Stimulated activated CD4-positive, alpha-beta T cell treated with anti-CD3 and anti-CD28 coated beads, TNF-alpha, amount 100 ng/mL, for 48 hours (primary cell): ENCODE measurements around the gene NR1H2.
"Not testable (repeated sequence)": the region's sequence is repeated elsewhere in the genome, so short reads cannot be mapped to it uniquely, and the experiment has no call there.

Source experiments
- DNase-seq, 3 donors: peaks; one replicate each; pipeline ENCODE4 v3.0.0-alpha.2; 2020; ENCODE audit warnings: low read depth in 3 of 3

The NR1H2 gene

DNA sequence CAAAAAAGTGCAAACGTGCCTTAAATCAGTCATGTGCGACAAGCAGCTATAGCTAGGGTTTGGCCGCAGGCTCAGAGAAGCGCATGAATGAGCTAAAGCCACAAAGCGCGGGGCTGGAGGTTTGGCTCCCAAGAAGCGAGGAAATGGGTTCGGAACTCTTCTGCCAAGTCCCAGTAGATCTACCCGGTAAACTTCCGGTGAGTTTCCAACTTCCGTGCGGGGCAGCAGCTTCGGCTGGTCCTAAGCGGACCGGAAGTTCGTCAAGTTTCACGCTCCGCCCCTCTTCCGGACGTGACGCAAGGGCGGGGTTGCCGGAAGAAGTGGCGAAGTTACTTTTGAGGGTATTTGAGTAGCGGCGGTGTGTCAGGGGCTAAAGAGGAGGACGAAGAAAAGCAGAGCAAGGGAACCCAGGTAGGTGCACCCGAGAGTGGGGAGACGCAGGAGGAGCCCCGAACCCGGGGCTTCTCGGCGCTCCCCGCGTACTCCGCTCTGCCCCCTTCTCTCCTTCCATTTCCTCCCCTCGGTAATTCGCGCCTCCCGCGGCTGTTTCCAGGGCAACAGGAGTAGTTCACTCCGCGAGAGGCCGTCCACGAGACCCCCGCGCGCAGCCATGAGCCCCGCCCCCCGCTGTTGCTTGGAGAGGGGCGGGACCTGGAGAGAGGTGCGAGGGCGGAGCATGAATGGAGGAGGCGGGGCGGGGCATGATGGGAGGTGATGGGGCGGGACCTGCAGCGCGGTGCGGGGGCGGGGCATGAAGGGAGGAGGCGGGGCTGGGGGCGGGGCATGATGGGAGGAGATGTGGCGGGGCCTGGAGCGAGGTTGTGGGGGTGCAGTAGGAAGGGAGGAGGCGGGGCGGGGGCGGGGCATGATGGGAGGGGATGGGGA lies at the start of gene NR1H2:
Gene NR1H2 (plus strand): TSS at position 292 of the 885 bp plus-strand sequence. CDS start 1,149 bp downstream, outside the sequence.
- DNase-seq, result peak; percentile 90 to 96 (median 92)

DNA sequence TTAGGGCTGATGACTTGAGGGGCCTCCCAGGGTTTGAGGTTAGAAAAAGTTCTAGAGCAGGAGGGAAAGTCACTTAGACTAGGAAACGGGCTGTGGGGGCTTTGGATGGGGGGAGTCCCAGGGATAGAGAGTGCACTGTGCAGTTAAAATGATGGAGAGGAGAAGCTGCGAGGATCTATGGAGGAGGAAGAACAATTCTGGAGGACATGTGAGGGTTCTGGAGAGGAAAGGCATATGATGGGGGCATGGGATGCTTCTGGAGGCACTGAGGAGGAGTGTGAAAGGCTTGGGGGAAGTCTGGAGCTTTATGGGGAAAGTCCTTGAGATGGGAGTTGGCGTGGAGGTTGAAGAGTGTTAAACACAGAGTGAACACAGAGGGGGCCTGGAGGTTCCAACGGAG lies 49.2 kb upstream of the NR1H2 start:
- DNase-seq, result no peak

DNA sequence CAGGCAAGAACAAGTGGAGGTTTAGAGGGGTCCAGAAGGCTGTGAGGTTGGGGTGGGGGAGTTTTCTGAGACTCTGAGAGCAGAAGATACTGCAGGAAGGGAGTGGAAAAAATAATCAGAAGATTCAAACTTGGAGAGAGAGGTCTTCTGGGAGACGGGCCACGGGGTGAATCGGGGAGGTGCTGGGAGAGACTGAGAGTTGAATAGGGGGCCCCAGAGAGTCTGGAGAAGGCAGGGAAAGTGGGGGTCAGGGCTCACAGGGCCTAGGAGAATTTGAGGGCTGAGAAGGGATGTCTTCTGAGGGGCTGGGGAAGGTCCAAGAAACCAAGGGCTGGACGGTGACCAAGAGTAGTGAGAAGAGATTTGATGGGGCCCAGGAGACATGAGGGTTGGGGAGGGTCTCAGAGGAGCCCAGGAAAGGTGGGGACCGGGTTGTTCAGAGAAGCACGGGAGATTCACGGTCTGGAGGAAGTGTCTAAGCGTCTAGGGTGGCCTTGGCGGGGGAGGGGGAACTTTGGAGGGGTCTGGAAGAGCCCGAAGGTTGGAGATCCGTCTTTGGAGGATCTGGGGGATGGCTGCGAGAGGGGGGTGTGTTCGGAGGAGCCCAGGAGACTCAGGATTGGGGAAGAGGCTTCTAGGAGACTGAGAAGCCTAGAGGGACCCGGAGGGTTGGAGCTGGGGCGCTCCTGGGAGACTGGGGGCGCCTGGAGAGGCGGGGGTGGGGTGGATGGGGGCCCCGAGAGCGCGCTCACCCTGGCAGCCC lies 48.6 kb upstream of the NR1H2 start:
- no peak for DNase-seq

DNA sequence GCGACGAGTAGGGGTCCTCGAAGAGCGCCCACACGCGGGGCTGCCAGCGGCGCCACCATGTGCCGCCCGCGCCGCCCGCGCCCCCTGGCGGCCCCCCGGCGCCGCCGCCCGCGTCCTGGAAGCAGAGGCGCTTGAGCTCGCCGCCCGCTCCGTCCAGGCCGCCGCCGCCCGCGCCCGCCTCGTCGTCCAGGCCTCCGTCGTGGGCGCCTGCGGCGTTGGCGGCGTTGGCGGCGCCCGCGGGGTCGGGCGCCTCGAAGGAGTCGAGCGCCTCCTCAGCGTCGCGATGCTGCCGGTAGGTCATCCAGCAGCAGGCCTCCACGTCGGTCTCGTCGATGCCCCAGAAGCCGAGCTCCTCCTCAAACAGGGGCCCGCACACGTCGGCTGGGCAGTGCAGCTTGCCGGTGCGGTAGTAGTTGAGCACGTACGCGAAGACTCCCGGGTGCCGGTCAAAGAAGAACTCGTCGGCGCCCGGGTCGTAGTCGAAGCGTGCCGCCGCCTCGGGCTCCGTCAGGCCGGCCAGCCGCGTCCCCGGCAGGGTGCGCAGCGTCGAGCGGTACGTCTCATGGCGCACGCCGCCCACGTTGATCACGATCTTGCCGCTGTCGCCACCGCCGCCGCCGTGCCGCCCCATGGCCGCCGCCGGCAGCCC lies 47.9 kb upstream of the NR1H2 start:
- DNase-seq, result no peak

DNA sequence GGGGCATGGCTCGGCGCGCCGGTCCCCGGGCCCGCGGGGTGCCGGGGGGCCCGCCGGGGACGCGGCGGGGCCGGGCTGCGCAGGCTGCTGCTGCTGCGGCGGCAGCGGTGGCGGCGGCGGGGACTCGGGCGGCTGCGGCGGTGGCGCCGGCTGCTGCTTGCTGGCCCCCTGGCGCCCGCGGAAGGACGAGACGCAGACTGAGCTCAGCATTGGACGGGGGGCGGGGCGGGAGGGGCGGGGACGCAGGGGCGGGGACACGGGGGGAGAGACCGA lies 47.4 kb upstream of the NR1H2 start:
- DNase-seq, result no peak

DNA sequence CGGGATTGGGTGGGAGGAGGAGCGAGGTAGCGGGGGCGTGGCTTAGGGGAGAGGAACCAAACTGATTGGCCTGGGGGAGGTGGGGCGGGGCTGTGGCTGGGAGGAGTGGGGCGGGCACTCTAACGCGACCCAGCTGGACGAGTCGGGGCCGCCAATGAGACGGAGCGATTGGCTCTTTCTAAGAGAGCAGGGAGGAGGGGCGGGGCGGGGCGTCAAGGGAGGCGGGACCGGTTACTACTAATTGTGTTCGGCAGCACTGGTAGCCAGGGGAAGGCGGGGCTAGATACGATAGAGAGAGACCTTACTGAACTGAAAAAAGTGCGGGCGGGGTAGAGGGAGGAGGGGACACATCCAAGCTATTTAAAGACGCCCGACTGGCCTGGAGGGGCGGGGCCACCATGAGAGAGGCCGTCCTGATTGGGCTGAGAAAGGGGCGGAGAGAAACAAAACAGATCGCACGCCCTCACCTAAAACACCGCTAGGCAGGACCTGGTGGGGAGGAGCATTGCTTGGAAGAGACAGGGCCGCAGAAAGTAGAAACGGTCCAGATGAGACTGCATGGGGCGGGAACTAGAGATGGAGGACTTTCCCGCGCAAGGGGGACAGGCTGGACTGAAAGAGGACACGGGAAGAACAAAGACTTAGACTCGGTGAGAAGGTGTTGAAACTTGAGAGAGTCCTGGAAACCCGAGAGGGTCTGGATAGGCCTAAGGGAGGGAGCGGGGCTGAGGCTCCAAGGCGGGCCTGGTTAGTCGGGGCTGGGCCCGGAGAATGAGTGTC lies 46.9 kb upstream of the NR1H2 start, which contains the start of gene KCNC3:
Gene KCNC3 (minus strand): TSS at position 232 of the 780 bp plus-strand sequence. CDS start 295 bp downstream, outside the sequence.
- DNase-seq, result peak; percentile 89 to 99 (median 99)

DNA sequence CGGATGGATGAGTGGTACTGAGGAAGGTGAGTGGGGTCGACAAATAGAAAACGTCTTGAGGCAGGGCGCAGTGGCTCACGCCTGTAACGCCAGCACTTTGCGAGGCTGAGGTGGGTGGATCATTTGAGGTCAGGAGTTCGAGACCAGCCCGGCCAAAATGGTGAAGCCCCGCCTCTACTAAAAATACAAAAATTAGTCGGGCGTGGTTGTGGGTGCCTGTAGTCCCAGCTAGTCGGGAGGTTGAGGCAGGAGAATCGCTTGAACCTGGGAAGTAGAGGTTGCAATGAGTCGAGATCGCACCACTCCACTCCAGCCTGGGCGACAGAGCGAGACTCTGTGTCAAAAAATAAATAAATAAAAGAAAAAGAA lies 46.3 kb upstream of the NR1H2 start:
- DNase-seq, result not testable (repeated sequence)

DNA sequence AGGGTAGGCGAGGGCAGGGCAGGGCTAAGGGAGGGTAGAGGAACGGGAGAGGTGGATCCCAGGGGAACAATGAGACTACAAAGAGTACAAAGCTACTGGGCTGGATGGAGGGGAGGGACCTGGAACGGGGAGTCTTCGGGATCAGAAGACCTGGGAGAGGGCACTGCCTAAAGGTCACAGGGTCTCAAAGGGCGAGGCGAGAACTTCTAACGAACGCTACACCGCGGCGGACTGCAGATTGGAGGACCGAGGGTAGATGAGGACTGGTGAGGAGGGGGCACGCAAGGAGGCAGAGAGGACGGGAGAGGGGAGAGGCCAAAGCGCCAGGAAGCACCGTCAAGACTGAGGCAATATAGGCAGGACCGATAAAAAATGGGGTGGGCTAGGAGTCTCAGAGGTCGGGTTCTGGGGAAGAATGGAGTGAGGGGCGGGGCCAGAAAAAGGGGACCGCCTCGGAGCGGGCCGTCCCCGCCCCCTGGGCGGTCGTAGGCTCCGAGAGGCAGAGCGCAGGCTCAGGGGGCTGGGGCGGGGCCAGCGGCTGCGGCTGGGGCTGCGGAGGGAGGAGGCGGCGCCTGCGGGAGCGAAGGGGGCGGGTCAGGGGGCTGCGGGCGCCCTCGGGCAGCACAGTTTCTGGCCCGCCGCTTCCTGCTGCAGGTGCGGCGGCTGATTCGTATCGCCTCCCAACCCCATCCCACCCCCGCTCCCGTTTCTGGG lies 45.7 kb upstream of the NR1H2 start:
- DNase-seq, result peak; percentile 62 to 86 (median 79)

DNA sequence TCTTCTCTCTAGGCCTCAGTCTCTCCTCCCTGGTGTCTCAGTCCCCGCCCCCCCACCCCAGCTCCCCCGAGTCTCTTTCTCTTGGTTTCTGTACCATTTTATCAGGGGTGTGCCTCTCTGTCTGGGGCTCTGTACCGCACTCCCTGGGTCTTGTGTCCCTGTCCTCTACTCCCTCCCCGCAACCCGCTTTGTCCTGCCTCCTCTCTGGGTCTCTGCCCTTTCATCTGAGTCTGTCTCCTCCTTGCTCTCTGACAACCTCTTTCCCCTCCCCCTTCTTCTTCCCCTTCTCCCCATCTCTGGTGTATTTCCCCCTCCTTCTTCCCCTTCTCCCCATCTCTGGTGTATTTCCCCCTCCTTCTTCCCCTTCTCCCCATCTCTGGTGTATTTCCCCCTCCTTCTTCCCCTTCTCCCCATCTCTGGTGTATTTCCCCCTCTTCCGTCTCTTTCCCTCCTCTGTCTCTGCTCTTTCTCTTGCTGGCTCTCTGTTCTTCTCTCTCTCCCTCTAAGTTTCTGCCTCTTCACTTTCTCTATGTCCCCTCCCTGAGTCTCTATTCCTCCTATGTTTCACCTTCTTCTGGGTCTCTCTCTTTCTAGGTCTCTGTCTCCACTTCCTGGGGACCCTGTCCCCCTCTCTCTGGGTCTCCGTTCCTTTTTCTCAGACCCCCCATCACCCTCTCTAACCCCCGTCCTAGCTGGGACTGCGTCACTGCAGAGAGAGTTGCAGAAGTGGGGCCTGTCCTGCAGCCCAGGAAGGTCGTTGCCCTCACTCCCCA lies 44.9 kb upstream of the NR1H2 start:
- no peak for DNase-seq

DNA sequence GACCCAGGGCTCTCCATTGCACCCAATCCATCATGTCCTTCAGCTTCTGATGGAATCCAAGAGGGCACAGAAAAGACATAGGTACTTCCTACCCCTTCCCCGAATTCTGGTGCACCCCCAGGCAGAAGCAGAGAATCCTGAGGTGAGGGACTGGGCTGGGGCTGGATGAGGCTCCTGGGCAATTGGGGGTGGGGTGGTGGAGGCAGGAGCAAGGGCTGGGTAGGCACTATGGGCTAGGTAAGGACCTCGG lies 44.3 kb upstream of the NR1H2 start:
- no peak for DNase-seq

DNA sequence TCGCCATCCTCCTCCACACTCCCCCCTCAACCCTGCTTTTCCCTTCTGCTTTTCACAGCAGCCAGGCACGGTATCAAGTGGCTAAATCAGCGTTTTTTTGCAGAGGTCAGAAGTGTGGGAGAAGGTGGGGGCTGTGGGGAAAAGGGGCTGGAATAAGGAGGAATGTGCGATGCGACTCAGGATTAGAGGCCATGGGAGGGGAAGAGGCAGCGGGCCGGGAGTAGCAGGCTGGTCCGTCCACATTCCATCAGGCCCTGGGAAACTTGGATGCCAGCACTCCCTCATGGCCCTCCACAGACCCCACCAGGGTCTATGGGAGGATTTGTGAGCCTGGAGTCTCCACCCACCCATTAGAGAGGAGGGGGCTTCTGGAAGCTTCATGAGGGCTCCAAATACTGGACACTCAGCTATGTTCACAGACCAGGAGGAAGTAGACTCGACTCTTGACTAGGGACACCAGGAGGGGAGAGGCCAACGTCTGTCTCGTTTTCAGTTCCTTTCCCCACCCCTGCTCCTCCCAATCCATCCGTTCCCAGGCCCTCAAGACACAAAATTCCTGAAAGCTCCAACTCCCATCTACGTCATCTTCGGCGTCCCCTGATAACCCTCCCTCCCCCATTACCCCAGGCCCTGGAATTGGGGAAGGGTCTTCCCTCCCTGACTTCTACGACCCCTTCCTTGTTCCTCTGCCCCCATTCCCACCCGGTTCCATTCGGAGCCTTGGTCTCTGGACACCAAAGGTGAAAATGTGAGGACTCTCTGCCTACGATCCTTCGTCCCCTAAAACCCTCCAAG lies 43.8 kb upstream of the NR1H2 start:
- no peak for DNase-seq

DNA sequence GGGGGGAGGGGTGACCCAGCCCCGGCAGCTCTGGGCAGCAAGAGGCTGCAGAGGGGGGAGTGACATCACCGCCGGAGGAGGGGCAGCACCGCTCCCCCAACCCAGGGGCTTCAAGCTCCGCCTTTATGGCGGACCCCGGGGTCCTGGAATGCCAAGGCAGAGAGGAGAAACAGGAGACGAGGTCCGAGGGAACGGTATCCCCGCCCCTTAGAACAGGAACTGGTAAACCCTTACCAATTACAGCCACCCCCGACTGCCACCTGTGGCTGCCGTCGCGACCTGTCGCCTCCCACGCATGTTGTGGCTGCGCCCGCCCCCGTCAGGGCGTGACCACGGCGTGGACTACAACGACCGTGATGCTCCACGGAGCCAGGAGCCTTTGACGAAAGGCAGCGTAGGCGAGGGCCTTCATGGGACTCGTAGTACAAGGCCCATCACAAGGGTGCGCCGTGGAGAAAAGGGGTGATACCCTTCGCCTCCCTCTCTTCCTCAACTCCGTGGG lies 43.0 kb upstream of the NR1H2 start:
- DNase-seq, result peak; percentile 84 to 95 (median 90)

DNA sequence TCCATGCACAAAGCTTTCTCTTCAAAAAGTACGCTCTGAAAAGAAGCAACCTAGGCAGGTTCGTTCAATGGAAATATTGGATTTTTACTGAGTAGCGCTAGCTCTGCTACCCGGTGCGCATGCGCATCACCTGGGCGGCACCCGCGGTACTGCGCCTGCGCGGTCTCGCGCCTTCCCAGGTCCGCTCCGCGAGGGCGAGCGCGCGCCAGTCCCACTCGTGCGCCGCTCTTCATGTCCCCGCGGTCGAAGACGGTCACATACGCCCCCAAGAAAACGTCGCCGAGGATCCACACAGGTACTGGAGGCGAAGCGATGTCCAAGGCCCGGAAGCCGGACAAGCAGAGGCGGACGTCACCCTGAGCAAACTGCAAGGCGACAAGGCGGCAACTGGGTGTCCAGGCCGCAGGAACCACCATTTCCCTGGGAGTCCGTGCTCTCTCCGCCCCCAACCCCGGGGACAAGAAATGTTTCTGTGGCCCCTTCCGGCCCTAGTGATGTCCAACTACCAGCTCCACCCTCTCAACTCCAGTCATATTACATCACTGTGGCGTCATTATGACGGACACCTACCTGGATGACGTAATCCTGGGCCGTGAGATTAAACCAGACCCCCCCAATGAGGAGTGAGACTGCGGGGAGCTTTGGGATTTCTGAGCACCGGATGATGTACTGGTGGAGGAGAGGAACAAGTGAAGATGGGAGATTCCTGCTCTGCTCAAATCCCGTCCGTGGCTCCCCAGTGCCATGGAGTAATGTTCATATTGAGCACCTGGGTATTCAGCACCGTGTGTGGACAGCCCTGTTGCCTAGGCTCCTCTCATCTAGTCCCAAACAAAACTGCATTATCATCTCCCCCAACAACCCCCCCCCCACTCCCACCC lies 42.3 kb upstream of the NR1H2 start:
- peak; percentile 65 to 76 (median 69) for DNase-seq

DNA sequence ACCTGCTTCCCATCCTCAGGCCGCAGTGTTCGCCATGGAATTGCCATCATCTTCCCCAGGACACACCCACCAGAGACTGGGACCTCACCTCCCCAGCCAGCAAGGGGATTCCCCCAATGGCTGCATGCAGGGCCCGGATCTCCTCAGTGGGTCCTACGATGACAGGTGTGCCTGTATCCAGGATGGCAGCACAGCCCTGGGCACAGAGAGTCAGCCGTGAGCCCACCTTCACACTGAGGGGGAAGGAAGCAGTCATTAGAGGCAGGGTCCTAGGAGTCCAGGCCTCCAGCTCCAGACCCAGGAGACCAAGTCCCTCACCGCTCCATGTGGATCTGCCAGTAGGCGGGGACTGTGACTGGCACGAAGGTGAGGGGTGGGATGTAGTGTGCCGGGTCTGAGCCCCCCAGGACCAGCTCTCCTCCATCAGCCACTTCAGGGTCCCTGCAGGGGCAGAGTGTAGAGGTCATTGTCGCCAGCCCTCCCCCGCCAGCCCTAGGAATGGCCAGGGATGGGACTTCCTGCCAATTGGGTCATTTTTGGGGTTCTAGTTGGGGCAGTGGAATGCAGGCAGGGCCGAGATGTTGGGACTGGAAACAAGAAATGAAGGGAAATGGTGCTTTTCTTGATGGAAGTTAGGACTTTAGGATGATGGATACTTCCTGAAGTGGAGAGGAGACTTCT lies 41.4 kb upstream of the NR1H2 start:
- no peak for DNase-seq

DNA sequence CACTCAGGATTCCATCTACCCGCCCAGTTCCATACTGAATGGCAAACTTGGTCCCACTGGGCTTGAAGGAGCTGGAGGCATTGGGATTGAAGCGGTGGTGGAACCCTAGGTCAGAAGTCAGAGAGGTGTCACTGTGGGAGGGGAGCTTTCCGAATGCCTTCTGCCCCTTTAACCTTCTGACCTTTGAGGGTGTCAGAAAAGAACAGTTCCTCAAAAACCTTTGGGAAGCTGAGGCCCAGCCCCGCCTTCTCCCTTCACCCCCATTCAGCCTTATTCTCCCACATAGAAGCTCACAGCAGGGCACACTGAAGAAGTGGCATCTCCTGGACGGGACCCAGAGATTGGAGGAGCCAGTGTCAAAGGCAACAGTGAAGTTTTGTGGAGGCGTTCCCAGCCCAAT lies 39.2 kb upstream of the NR1H2 start:
- DNase-seq, result not testable (repeated sequence)

DNA sequence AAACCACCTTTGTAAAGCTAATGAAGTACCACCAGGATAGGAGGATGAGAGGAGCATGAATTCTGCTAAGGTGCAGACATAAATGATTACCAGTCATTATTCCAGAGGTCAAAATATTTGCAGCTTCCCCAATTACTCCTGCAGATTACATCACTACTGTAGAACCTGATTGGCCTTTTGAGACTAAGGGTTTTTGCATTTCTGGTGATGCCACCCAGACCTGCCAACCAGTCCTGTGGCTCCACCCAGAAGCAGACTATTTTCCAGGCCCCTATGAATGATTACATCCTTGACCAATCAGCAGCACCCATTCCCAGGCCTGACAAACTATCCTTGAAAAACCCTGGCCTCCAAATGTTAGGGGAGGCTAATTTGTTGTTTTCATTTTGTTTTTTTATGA lies 35.9 kb upstream of the NR1H2 start:
- no peak for DNase-seq

DNA sequence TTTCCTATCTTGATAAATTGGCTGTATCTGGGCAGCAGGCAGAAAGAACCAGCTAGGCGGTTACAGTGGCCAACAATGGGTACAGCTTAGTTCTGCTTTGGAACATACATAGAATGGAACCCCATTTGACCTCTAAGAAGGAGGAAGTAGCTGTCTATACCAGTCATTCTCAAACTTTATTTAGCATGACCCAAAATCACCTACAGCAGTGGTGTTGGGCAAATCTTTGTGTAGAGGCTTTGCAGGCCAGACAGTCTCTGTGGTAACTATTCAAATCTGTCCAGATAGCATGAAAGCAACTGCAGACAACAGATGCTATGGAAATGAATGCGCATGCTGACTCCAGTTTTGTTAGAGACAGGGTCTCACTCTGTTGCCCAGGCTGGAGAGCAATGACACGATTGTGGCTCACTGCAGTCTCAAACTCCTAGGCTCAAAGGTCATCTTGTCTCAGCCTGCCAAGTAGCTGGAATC lies 35.1 kb upstream of the NR1H2 start:
- no peak for DNase-seq
